BE2C (cell line): ENCODE data around the gene SORD.
"Not testable (repeated sequence)": the region's sequence is repeated elsewhere in the genome, so short reads cannot be mapped to it uniquely, and the experiment has no call there.

Experiments used
- DNase-seq: peaks from one replicate; pipeline ENCODE4 v3.0.0-alpha.2; 2020
- H3K27me3 ChIP-seq: fragments of 250-450 bp; sonication (Bioruptor Pico); 2 replicates; pipeline ENCODE4 v1.5.1; 2020; ENCODE audit warnings: mild to moderate bottlenecking
- H3K36me3 ChIP-seq: fragments of 250-450 bp; sonication (Bioruptor Pico); 2 replicates; pipeline ENCODE4 v1.5.1; 2020; ENCODE audit warnings: mild to moderate bottlenecking
- H3K4me1 ChIP-seq: fragments of 250-450 bp; sonication (Bioruptor Pico); 2 replicates; pipeline ENCODE4 v1.5.1; 2020
- H3K4me3 ChIP-seq: 2 replicates; pipeline ENCODE4 v1.5.1; 2011; ENCODE audit warnings: low read depth, low read length
- H3K9me3 ChIP-seq: fragments of 250-450 bp; sonication (Bioruptor Pico); 2 replicates; pipeline ENCODE4 v1.5.1; 2020
- CTCF ChIP-seq: IDR thresholded peaks from 2 replicates; pipeline ENCODE4 v1.5.1; 2012; ENCODE audit warnings: mild to moderate bottlenecking, low read depth, low read length

The SORD gene

GRCh38 chr15:45023659-45024225 is 747 bp downstream of the SORD start:
- DNase-seq: no peak
- peaks cover 15% of the 10 kb centered on the region for H3K4me1 ChIP-seq
- H3K27me3 ChIP-seq: no peaks in the 10 kb centered on the region
- TF ChIP-seq CTCF: no peak
- no peaks in the 10 kb centered on the region; the same call in 1 of the 2 replicates for H3K36me3 ChIP-seq
- H3K9me3 ChIP-seq: no peaks in the 10 kb centered on the region
- H3K4me3 ChIP-seq: peak overlapping the region; percentile 95

- not testable (repeated sequence) for H3K9me3 ChIP-seq, DNase-seq, H3K36me3 ChIP-seq, H3K27me3 ChIP-seq
- peaks cover 21% of the 10 kb centered on the region for H3K4me1 ChIP-seq
- peak overlapping the region; percentile 13; the same call in 1 of the 2 replicates for H3K4me3 ChIP-seq
These were observed 1.7 kb downstream of the SORD start for GRCh38 chr15:45024649-45025048.

- peaks cover 15% of the 10 kb centered on the region for H3K36me3 ChIP-seq
- H3K27me3 ChIP-seq, H3K9me3 ChIP-seq, H3K4me3 ChIP-seq, DNase-seq: not testable (repeated sequence)
- peaks cover 21% of the 10 kb centered on the region for H3K4me1 ChIP-seq
These were observed 2.6 kb downstream of the SORD start for GRCh38 chr15:45025627-45026026.

GRCh38 chr15:45026651-45027190 is 3.7 kb downstream of the SORD start:
- H3K4me1 ChIP-seq: peaks cover 21% of the 10 kb centered on the region
- TF ChIP-seq CTCF: no peak
- H3K4me3 ChIP-seq: no peak overlapping the region
- no peaks in the 10 kb centered on the region for H3K9me3 ChIP-seq
- H3K27me3 ChIP-seq: no peaks in the 10 kb centered on the region
- DNase-seq: no peak
- H3K36me3 ChIP-seq: peaks cover 24% of the 10 kb centered on the region

- peaks cover 24% of the 10 kb centered on the region for H3K36me3 ChIP-seq
- peaks cover 21% of the 10 kb centered on the region for H3K4me1 ChIP-seq
- no peak overlapping the region for H3K4me3 ChIP-seq
- TF ChIP-seq CTCF: no peak
- no peaks in the 10 kb centered on the region for H3K27me3 ChIP-seq
- DNase-seq: peak; percentile 27
- H3K9me3 ChIP-seq: no peaks in the 10 kb centered on the region
These were observed 4.2 kb downstream of the SORD start for GRCh38 chr15:45027220-45027619.

- Histone ChIP-seq H3K27me3 (no peaks in the 10 kb centered on the region), H3K36me3 (peaks cover 28% of the 10 kb centered on the region), H3K4me3 (no peak overlapping the region), H3K4me1 (peaks cover 21% of the 10 kb centered on the region), H3K9me3 (no peaks in the 10 kb centered on the region)
- DNase-seq: no peak
- no peak for TF ChIP-seq CTCF
These were observed 7.7 kb downstream of the SORD start for GRCh38 chr15:45030743-45031142.

- H3K4me3 ChIP-seq, H3K27me3 ChIP-seq, H3K9me3 ChIP-seq, DNase-seq: not testable (repeated sequence)
- Histone ChIP-seq H3K4me1 (peaks cover 19% of the 10 kb centered on the region), H3K36me3 (peaks cover 28% of the 10 kb centered on the region)
These were observed 8.6 kb downstream of the SORD start for GRCh38 chr15:45031522-45032028.

- not testable (repeated sequence) for H3K27me3 ChIP-seq, DNase-seq
- peaks cover 28% of the 10 kb centered on the region for H3K36me3 ChIP-seq
These were observed 9.5 kb downstream of the SORD start for GRCh38 chr15:45032501-45032900.

GRCh38 chr15:45034087-45034486 is 11.1 kb downstream of the SORD start:
- H3K4me3 ChIP-seq, DNase-seq, H3K27me3 ChIP-seq, H3K4me1 ChIP-seq, H3K9me3 ChIP-seq: not testable (repeated sequence)
- peaks cover 25% of the 10 kb centered on the region for H3K36me3 ChIP-seq

More at GRCh38 chr15:45032501-45032900, 9.5 kb downstream of the SORD start:
- peaks cover 14% of the 10 kb centered on the region for H3K4me1 ChIP-seq
- not testable (repeated sequence) for H3K9me3 ChIP-seq, H3K4me3 ChIP-seq

- not testable (repeated sequence) for DNase-seq, H3K27me3 ChIP-seq, H3K9me3 ChIP-seq, H3K4me3 ChIP-seq, H3K4me1 ChIP-seq
- H3K36me3 ChIP-seq: peaks cover 21% of the 10 kb centered on the region
These were observed 11.8 kb downstream of the SORD start for GRCh38 chr15:45034600-45035375.
